Progenitor cell of endocrine pancreas (in vitro differentiated cells): ENCODE measurements around the gene B3GAT2. TPM values are rescaled to one million over a fixed set of nuclear protein-coding genes. Genes with fewer than 3 reads are reported as not detected.
A peak's percentile ranks its signal among the peaks of the same experiment; 100 is the strongest.

Experiments
- DNase-seq: peaks from one replicate; pipeline ENCODE4 v3.0.0; 2021; ENCODE audit warnings: low spot score; ENCODE audit not compliant: unreplicated experiment
- H3K27ac Mint-ChIP-seq: 2 replicates; pipeline ENCODE4 v1.8.0; 2021; ENCODE audit warnings: mild to moderate bottlenecking, moderate library complexity, mixed read lengths
- H3K27me3 Mint-ChIP-seq: 2 replicates; pipeline ENCODE4 v1.8.0; 2021; ENCODE audit warnings: mixed read lengths
- H3K36me3 Mint-ChIP-seq: 2 replicates; pipeline ENCODE4 v1.8.0; 2022; ENCODE audit warnings: mixed read lengths; ENCODE audit not compliant: insufficient read depth
- H3K4me1 Mint-ChIP-seq: 2 replicates; pipeline ENCODE4 v1.8.0; 2021; ENCODE audit warnings: low read depth, mixed read lengths
- H3K4me3 Mint-ChIP-seq: 2 replicates; pipeline ENCODE4 v1.8.0; 2021; ENCODE audit warnings: low read depth, mild to moderate bottlenecking, moderate library complexity, mixed read lengths
- H3K9me3 Mint-ChIP-seq: 2 replicates; pipeline ENCODE4 v1.8.0; 2021; ENCODE audit warnings: low read depth, mixed read lengths
- long read RNA-seq: library from polyadenylated mRNA; unstranded; transcript quantifications from one replicate; pipeline ENCODE4 v2.0.0, GENCODE V29; 2020
- total RNA-seq: library from RNA; stranded (reverse); gene quantifications from 2 replicates; pipeline ENCODE4 v1.2.1, GENCODE V29; 2021
- TF ChIP-seq, protein P1 (sequence below): fragments of 200-600 bp; sonication (generic); IDR thresholded peaks from one replicate; pipeline ENCODE4 v1.5.0; 2021; ENCODE audit warnings: antibody characterized with exemption, mild to moderate bottlenecking; ENCODE audit not compliant: unreplicated experiment

B3GAT2 gene
- total RNA-seq: 1.1 and 1.8 TPM in 2 replicates
- long read RNA-seq, full-length matches to known transcripts: 2 of 6 reads
- long read RNA-seq, partial matches to known transcripts: 2 of 6 reads
- long read RNA-seq, other reads (novel, unspliced or antisense): 2 of 6 reads

- peak; percentile 19 for DNase-seq
- Mint-ChIP-seq H3K4me3 (peak within 1 kb of the TSS; percentile 80), H3K36me3 (no peaks in the 10 kb centered on the region), H3K4me1 (peaks cover 7% of the 10 kb centered on the region), H3K9me3 (no peaks in the 10 kb centered on the region), H3K27ac (no peak within 1 kb of the TSS), H3K27me3 (peaks cover 77% of the 10 kb centered on the region)
- TF ChIP-seq, protein P1, sequence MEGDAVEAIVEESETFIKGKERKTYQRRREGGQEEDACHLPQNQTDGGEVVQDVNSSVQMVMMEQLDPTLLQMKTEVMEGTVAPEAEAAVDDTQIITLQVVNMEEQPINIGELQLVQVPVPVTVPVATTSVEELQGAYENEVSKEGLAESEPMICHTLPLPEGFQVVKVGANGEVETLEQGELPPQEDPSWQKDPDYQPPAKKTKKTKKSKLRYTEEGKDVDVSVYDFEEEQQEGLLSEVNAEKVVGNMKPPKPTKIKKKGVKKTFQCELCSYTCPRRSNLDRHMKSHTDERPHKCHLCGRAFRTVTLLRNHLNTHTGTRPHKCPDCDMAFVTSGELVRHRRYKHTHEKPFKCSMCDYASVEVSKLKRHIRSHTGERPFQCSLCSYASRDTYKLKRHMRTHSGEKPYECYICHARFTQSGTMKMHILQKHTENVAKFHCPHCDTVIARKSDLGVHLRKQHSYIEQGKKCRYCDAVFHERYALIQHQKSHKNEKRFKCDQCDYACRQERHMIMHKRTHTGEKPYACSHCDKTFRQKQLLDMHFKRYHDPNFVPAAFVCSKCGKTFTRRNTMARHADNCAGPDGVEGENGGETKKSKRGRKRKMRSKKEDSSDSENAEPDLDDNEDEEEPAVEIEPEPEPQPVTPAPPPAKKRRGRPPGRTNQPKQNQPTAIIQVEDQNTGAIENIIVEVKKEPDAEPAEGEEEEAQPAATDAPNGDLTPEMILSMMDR: no peak
These were observed at the start of gene B3GAT2 for GRCh38 chr6:70956451-70957283. Gene B3GAT2 (minus strand): TSS chr6:70957060. CDS start chr6:70956429, 631 bp downstream.

DNA sequence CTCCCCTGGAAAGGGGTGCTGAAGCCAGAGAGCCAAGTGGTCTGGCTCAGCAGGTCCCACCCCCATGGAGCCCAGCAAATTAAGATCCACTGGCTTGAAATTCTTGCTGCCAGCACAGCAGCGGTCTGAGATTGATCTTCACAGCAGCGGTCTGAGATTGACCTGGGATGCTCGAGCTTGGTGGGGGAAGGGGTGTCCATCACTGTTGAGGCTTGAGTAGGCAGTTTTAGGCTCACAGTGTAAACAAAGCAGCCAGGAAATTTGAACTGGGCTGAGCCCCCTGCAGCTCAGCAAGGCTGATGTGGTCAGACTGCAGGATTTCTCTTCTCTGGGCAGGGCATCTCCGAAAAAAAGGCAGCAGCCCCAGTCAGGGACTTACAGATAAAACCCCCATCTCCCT, 41.3 kb upstream of the B3GAT2 start:
- no peaks in the 10 kb centered on the region for H3K4me1 Mint-ChIP-seq
- TF ChIP-seq, protein P1: no peak
- peaks cover 12% of the 10 kb centered on the region for H3K9me3 Mint-ChIP-seq
- DNase-seq: no peak
- H3K27ac Mint-ChIP-seq: no peak overlapping the region
- H3K27me3 Mint-ChIP-seq: no peaks in the 10 kb centered on the region
- no peak overlapping the region for H3K4me3 Mint-ChIP-seq
- no peaks in the 10 kb centered on the region for H3K36me3 Mint-ChIP-seq

DNA sequence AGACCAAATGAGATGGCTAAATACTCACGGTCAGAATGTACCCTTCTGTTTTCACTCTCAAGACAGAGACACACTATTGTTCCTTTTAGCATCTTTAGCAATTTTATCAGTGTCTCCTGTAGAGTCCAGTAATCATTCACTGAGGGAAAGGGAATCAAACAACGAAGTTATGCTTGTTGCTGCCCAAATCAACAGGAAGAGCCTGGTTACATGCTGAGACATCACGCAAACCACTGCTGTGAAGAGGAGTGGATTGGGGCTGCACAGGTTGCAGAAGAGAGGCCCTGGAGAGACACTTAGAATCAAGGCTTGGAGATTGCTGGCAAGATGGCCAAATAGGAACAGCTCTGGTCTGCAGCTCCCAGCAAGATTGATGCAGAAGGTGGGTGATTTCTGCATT, 40.5 kb upstream of the B3GAT2 start:
- H3K36me3 Mint-ChIP-seq: no peaks in the 10 kb centered on the region
- no peaks in the 10 kb centered on the region for H3K27me3 Mint-ChIP-seq
- TF ChIP-seq, protein P1: no peak
- no peaks in the 10 kb centered on the region for H3K4me1 Mint-ChIP-seq
- H3K9me3 Mint-ChIP-seq: peaks cover 5% of the 10 kb centered on the region
- H3K27ac Mint-ChIP-seq: no peak overlapping the region
- H3K4me3 Mint-ChIP-seq: no peak overlapping the region
- no peak for DNase-seq

- no peak for DNase-seq
- Mint-ChIP-seq H3K27me3 (no peaks in the 10 kb centered on the region), H3K27ac (no peak overlapping the region), H3K4me1 (no peaks in the 10 kb centered on the region), H3K4me3 (no peak overlapping the region), H3K36me3 (no peaks in the 10 kb centered on the region), H3K9me3 (no peaks in the 10 kb centered on the region)
- TF ChIP-seq, protein P1: no peak
These were observed 39.2 kb upstream of the B3GAT2 start for GRCh38 chr6:70996106-70996505.

DNA sequence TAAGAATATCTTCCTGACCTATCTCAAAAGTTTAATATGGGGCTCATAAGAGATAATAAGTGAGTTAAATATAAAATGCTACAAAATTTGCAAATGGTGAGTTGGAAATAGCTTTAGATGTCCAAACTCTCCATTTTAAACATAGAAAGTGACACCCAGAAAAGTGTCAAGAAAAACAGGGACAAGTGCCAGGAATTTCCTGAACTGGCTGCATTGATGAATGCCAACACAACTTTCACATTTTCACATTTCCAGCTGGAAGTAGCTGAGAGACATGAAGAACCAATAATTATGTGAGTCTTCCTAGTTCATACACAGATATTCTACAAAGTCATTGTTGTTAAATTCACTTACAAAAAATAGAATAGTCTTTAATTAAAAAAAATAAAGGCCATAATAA, 38.6 kb upstream of the B3GAT2 start:
- no peak overlapping the region for H3K4me3 Mint-ChIP-seq
- no peak for DNase-seq
- TF ChIP-seq, protein P1: no peak
- no peak overlapping the region for H3K27ac Mint-ChIP-seq
- no peaks in the 10 kb centered on the region for H3K4me1 Mint-ChIP-seq
- no peaks in the 10 kb centered on the region for H3K36me3 Mint-ChIP-seq
- no peaks in the 10 kb centered on the region for H3K27me3 Mint-ChIP-seq
- H3K9me3 Mint-ChIP-seq: no peaks in the 10 kb centered on the region
